HG02642 (cell line): ENCODE data around the gene LUZP1.
"Not testable (repeated sequence)": the region's sequence is repeated elsewhere in the genome, so short reads cannot be mapped to it uniquely, and the experiment has no call there.

ENCODE experiments used
- ATAC-seq: cut with Tn5 transposase; IDR thresholded peaks from one replicate; pipeline ENCODE4 v1.9.1; 2021; ENCODE audit warnings: mild to moderate bottlenecking; ENCODE audit not compliant: unreplicated experiment, poor library complexity

Gene LUZP1

DNA sequence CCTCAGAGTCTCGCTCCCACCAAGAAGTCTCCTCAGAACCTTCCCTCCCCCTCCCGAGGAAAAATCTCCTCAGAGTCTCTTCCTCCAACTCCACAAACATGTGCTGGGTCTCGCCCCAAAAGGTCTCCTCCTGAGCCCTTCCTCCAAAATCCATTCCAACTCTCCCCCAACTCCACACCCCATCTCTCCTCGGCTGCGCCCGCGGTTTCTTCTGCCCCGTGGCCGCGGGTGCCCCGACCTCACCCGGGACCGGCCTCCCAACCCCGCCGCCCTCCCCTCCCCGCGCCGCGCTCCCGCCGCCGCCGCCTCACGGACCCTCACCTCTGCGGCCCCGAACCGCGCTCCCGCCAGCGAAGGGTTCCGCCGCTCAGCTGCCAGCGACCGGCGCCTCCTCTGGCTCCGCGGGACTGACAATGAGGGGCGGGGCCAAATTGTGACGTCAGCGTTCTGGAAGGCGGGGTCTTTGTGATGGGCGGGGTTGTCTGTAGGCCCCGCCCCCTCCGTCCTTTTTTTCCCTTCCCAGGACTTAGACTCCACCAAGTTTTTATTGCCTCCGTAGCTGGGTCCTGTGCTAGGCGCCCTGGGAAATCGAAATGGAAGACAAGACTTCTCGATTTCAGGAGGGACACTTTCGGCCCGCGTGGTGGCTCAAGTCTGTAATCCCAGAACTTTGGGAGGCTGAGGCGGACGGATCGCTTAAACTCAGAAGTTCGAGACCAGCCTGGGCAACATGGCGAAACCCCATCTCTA lies at the start of gene LUZP1:
Gene LUZP1, minus strand, starts transcription at position 412 of the 750 bp plus-strand sequence.
- peak; percentile 78 for ATAC-seq

DNA sequence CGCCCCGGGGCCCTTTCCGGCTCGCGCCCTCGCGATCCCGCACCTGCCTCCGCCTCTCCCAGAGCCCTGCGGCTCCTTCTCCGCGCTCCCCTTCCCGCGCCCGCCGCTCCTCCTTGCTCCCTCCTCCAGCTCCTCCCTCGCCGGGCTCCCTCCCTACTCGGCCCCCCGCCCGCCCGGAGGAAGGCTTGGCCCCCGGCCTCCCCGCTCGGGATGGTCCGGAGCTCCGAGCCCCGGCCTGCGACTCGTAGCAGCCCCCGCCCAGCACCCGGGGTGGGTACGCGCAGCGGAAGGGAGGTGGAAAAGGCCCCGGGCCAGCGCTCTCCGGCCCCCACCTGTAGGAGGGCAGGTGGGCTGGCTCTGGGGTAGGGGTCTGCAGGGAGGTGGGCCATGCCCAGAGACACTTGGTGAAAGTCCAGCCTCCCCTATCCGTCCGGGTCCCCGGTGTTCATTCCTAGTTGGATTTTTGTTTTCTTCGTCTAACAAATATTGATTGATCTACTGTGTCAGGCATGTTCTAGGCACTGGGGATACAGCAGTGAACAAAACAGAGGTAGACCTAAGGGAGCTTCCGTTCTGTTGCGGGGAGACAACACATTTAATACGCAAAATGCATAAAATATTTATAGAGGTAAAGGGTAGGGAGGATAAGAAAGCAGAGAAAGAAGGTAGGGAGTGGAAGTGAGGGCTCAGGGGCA lies 48.9 kb upstream of the LUZP1 start, which contains the start of gene HTR1D:
Gene HTR1D, minus strand, starts transcription at position 82 of the 695 bp plus-strand sequence. CDS start 23,283 bp downstream, outside the sequence.
- ATAC-seq: no peak

DNA sequence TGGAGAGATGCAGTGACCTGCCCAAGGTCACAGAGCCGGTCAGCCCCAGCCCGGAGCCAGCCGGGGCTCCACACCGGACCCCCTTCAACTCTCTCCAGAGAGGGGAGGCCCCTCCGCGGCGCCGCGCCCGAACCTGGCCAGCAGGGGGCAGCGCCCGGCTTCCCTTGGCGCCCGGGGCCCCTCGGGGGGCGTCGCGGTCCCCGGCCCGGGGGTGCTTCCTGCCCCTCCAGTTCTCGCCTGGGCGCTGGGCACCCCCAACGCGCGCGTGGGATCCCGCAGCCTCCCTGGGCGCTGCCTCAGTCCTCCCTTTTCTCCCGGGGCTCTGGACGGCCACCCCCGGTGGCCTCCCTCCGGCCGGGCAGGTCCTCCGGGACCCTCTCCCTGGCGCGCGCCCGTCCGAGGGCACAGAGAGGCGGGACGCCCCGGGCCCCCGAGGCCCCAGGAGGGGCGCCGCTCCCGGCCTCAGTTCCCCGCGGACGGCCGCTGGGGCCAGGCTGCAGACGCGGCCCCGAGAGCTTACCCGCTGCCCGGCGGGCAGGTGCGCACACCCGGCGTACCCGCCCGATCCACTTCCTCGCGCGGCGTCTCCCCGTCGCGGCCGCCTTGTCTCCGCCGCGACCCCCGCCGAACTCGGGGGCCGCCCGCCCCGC lies 48.2 kb upstream of the LUZP1 start:
- no peak for ATAC-seq

DNA sequence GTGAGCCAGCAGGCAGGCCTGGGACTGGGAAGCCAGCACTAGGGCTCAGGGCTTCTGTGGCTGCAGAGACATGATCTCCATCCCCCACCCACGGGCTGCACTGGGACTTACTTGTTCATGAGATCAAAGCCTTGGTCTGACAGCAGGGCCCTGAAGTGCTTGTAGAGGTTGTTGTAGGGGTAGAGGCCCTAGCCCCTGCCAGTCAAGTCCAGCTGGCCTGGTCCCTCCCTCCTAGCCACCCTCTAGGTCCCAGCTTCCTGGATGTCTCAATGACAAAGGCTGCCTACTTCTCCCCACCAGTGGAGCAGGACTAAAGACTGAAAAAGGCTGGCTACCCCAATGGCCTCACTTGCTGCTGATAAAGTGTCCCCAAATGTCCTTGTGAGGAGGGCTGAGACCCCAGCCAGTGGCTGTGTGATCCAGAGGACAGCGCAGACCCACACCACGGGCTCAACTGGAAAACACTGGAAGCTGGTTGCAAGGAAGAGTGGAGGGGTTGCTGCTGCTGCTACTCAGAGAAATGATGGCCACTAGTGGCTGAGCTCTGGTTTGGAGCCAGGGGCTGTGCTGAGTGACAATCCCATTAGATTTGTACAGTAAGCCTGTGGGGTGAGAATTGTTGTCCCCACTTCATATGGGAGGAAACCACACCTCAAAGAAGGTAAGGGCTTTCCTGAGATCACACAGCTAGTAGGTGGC lies 47.2 kb upstream of the LUZP1 start:
- no peak for ATAC-seq

DNA sequence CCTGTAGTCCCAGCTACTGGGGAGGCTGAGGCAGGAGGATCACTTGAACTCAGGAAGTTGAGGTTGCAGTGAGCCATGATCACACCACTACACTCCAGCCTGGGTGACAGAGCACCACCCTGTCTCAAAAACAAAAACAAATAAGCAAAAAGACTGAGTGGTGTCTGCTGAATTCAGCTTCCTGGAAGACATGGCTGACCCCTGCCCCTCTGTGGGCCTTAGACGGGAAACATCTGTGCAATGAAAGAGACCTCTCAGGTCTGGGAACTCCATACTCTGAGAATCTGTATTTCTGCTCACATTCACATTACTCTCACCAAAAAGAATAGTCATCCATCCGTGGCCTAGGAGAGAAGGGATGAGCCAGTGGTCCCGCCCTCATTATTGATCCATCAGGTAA lies 46.6 kb upstream of the LUZP1 start:
- ATAC-seq: no peak

DNA sequence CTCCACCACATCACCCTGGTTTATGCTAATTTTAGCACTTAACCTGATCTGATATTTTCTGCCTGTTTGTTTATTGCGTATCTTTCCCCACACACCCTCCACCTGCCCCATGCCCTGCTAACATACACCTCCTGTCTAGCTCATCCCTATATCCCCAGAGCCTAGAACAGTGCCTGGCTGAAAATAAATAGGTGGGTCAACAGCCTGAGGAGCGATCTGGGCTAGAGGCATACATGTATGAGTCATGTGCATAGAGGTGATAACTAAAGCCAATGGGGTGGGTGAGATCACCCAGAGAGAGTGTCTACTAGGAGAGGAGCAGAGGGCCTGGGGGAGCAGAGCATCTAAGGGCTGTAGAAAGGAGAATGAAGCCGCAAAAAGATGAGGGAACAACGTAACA lies 46.0 kb upstream of the LUZP1 start:
- no peak for ATAC-seq

DNA sequence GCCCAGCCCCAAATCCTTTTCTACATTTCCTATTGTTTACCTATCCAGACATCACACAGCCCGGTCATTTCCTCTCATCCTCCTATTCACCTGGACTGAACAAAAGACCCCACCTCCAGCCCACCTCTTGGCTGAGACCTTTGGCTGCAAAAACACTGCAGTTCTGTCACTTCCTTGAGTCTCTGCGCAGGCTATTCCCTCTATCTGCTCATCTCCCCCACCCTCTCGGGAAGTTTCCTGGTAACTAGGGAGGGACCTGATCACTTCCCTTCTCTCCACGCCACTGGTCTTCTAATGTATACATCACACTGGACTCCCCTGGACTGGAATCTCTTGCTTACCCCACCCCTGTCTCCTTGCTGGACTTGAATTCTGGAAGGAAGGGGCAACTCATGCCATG lies 43.3 kb upstream of the LUZP1 start:
- ATAC-seq: no peak

DNA sequence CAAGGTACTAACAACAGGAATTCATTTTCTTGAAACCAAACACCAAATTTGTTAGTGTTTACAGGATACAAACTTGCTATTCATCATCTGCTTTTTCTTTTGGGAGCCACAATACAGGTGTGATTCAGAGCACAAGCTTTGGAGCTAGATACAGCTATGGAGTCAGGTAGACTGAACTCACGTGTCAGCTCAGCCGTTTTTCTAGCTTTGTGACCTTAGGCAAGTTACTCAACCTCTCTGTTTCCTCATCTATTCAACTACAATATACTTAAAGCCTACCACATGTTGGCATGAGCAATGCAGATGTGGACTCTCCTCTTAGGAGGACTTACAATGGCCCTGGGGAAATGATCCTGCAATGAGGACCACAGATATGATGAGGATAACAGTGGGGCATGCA lies 42.3 kb upstream of the LUZP1 start:
- no peak for ATAC-seq

DNA sequence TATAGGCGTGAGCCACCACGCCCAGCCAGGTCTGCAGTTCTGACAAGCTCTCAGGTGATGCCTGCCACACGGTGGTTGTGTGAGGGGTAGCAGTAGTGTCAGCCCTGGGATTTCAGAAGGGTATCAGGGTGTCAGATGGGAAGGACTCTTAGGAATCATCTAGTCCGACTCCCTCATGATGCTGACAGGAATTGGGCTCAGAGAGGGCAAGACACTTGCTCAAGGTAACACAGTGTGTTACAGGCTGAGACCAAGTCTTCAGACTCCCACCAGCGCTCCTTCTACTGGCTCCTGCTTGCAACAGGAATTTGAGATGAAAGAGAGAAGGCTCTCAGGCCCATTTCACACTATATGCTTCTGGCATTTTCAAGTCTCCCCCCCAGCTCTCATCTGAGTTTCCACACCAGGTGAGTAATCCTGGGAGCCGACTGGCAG lies 41.7 kb upstream of the LUZP1 start:
- ATAC-seq: no peak

DNA sequence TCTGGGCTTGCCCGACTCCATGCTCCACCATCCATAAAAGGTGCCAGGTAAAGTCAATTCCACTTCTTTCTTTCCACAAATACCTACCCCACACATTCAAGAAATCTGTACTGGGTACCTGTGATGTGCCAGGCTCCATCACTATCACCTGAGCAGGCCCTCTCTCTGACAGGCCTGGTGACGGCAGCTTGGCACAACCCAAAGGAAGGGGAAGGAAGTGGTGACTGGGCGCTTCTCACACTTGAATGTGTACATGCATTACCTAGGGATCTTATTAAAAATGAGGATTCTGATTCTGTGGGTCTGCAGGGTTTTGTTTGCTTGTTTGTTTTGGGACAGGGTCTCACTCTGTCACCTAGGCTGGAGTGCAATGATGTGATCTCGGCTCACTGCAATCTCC lies 41.1 kb upstream of the LUZP1 start:
- no peak for ATAC-seq

DNA sequence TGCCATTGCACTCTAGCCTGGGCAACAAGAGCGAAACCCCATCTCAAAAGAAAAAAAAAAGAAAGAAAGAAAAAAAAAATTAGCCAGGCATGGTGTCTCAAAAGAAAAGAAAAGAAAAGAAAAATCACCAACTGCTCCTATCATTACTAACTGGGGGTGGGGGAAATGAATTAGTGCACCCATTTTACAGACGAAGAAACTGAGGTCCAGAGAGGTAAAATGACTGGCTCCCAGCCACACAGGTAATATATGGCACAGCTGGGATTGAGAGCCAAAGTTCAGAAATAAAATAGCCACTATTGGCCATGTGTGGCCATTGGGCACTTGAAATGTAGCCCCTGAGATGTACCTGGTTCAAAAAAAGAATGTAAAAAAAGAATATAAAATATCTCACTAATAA lies 39.9 kb upstream of the LUZP1 start:
- ATAC-seq: no peak

DNA sequence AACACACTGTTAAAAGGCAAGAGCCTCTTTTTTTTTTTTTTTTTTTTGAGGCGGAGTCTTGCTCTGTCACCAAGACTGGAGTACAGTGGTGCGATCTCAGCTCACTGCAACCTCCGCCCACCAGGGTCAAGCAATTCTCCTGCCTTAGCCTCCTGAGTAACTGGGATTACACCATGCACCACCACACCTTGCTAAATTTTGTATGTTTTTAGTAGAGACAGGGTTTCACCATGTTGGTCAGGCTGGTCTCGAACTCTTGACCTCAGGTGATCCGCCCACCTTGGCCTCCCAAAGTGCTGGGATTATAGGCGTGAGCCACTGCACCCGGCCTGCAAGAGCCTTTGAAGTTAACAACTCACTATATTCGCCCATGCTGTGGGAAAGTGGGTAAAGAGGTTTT lies 39.1 kb upstream of the LUZP1 start:
- not testable (repeated sequence) for ATAC-seq

DNA sequence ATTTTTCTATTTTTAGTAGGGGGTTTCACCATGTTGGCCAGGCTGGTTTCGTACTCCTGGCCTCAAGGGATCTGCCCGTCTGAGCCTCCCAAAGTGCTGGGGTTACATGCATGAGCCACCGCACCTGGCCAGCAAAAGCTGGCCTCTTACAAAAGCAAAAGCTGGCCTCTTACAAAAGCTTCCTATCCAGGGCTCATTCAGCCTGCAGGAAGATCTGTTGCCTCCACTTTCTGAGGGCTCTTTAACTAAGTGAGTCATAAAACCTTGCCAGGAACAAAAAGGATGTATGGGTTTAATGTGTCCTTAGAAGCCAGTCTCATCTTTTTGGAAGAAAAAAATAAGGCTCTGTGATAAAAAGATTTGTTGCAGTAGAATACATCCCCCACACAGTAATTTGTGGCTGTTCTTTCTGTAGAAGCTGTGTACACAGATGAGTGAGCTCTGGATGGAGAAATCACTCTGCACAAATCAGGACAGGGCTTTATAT lies 33.6 kb upstream of the LUZP1 start:
- no peak for ATAC-seq

DNA sequence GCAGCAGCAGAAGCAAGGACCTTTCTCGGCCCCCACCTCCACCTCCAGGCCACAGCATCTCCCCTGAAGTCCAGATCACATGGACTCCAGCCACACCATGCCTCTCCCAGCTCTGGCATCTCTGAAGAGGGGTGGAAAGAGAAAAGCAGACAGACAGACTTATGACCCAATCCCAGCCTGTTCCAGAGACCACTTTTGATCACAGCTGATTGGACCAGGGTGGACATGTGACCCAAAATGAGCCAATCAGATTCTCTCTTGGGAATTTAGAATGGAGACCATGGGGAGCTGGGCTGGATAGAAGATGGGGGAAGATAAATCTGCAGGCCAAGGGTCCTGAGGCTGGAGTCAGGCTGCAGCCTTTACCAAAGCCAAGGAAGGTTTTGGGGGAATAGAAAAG lies 32.2 kb upstream of the LUZP1 start:
- no peak for ATAC-seq

DNA sequence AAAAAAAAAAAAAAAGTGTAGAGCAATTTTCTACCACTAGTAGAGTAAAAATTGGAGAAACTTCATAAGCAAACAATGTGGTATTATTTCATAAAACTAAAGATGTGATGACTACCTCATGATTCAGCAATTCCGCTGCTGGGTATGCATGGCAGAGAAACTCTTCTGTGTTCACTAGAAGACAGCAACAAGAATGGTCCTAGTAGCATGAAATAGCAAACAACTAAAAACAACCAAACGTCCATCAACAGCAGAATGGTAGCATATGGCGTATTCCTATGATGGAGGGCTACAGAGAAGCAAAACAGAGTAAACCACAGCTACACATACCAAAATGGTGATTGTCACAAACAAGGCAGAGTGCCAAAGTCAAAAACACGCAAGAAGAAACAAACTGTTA lies 29.7 kb upstream of the LUZP1 start:
- ATAC-seq: no peak

DNA sequence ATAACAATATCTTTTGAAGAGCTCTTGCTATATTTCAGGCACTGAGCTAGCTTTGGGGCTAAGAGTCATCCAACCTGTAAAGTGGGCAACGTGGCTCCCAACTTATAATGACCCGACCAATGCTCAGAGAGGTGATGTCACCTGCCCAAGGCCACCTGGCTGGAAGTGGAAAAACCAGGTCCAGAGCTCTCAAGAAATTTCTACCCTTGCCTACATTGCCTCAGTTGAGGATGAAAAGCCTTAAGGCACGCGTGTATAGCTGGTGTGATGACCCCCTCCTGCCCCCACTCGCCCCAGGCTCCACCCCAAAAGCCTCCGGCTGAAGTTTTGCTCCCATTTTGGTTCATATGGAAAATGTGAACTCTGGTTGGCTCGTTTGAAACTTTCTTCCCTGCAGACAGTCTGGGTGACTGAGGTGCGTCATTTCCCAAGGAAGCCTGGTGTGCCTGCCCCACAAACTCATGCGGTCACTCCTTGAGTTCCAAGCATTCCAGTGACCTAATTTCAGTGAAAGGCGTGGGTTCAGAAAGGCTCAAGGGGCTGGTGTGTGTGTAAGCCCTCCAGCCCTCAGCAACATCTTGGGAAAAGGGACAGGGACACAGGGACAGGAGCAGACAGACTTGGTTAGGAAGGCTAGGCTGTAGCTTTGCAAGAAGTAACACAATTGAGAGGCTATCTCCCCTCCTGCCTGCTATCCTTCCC lies 28.1 kb upstream of the LUZP1 start:
- no peak for ATAC-seq

DNA sequence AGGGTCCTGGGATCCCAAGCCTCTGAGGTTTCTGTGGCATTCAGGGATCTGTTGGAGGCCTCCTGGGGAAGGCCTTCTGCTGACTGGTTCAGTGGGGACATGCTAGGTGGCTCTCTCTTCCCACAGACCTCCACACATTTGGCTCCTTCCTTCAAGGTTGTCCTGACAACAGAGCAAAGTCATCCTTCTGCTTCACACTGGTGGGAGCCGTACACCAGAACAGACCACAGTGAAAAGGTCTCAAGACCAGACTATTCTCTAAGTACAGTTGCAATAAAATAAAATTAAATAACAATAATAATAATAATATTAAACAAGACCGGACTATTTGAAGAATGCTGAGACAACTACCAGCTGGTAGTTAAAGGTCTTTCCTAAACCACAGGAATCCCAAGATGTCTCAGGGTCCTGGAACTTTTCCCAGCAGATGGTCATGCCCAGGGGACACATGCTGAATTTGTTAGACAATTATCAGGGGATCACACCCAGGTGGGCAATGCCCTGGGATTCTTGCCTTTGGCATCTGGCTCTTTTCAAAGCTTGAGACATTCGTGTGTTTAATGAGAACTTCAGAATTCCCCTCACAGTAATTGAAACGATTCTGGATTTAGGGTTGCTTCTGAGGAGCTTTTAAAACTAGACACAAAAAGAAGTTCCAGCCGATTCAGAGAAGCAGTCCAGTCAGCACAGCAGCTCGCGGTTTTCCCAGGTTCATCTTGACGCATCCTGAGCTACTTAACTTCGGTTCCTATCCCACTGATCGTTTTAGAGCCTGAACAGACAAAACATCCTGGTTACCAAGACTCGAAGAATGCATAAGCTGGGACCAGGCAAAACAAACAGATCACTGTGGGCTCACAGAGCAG lies 25.7 kb upstream of the LUZP1 start:
- no peak for ATAC-seq

DNA sequence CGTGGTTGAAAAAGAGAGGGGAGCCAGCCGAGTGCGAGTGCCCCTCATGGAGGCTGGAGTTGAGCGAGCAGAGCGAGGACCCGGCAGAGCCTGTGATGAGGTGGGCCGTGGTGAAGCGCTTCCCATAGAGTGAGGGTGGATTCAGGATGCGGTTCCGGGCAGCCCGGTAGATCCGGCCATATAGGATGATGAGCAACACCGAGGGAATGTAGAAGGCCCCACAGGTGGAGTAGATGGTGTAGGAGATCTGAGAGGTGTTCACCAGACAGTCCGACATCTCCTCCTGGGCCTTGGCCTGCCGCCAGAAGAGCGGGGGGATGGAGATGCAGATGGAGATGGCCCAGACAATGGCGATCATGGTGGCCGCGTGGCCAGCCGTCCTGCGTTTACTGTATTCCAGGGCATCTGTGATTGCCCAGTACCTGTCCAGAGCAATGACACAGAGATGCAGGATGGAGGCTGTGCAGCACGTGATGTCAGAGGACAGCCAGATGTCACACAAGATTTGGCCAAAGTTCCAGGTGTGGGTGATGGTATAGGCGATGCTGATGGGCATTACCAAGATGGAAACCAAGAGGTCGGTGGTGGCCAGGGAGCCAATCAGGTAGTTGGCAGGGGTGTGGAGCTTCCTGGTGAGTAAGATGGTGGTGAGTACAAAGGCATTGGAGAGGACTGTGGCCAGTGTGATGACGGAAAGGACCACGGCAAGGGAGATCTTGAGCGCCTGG lies 24.9 kb upstream of the LUZP1 start:
- ATAC-seq: no peak
